ENCODE results near the gene STYXL1. TPM values are rescaled to one million over a fixed set of nuclear protein-coding genes. Genes with fewer than 3 reads are reported as not detected.

The STYXL1 gene
- total and polyA plus RNA-seq, 2 experiments from 2014 or later: 28.0 to 39.2 TPM

DNA sequence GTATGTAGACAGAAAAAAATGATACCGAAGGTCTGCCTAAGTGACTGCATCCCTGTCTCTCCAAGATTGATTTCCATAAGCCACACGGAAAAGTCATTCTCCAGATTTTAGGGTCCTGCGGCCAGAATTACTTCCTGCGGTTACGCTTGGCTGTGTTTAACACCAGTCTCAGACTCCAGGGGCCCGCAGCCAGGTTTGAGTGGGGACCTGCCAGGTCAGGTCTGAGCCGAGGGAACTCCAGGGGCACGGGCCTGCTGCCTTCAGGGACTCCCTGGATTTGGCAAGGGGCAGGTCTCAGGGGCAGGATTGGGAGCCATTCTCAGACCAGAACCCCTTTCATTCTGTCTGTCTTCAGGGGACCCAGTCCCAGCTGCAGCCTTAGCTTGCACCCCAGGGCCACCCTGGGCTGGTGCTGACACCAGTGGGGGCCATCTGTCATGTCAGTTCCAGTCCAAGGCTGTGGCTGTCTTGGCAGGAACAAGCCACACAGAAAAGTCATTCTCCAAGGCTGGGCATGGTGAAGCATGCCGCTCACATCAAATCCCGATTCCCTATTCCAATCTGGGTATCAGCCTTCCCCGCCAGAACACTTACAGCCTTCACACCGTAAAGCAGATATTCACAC is 92.4 kb downstream of the STYXL1 start:
- peaks cover 16% of the 10 kb centered on the region for H3K36me3 ChIP-seq (ENCODE audit: insufficient read depth)
- no peak for TF ChIP-seq ZNF114 (CRISPR knock-in tag; IDR thresholded peaks at IDR 0.05)
- no peak for TF ChIP-seq EZH2 (IDR thresholded peaks at IDR 0.05; ENCODE audit: low read depth, unreplicated experiment)
- TF ChIP-seq ETS1 (IDR thresholded peaks at IDR 0.05): no peak
- TF ChIP-seq JUNB (IDR thresholded peaks at IDR 0.05; ENCODE audit: unreplicated experiment): no peak
- TF ChIP-seq CREB1 (CRISPR knock-in tag; IDR thresholded peaks at IDR 0.05; ENCODE audit: low read depth): no peak
- TF ChIP-seq, protein P1, sequence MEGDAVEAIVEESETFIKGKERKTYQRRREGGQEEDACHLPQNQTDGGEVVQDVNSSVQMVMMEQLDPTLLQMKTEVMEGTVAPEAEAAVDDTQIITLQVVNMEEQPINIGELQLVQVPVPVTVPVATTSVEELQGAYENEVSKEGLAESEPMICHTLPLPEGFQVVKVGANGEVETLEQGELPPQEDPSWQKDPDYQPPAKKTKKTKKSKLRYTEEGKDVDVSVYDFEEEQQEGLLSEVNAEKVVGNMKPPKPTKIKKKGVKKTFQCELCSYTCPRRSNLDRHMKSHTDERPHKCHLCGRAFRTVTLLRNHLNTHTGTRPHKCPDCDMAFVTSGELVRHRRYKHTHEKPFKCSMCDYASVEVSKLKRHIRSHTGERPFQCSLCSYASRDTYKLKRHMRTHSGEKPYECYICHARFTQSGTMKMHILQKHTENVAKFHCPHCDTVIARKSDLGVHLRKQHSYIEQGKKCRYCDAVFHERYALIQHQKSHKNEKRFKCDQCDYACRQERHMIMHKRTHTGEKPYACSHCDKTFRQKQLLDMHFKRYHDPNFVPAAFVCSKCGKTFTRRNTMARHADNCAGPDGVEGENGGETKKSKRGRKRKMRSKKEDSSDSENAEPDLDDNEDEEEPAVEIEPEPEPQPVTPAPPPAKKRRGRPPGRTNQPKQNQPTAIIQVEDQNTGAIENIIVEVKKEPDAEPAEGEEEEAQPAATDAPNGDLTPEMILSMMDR (conservative IDR thresholded peaks at IDR 0.05; ENCODE audit: low read depth in 2 of 2): no peak
- Mint-ChIP-seq H3K36me3 (ENCODE audit: low read depth) (peaks cover 51% of the 10 kb centered on the region), H3K27me3 (ENCODE audit: insufficient read depth, low read depth, poor library complexity) (no peaks in the 10 kb centered on the region), H3K9me3 (peaks cover 6% of the 10 kb centered on the region), H3K4me3 (no peak overlapping the region), H3K27ac (no peak overlapping the region), H3K4me1 (peaks cover 19% of the 10 kb centered on the region)
- 0 out of 2 replicates have a peak, but pooled peaks cover 4% of the 10 kb centered on the region for H3F3A ChIP-seq (replicated peaks; ENCODE audit: low read depth)
- H3K4me3 ChIP-seq: no peak overlapping the region
- H3K79me2 ChIP-seq (replicated peaks; ENCODE audit: insufficient read depth): peaks cover 10% of the 10 kb centered on the region
- no peaks in the 10 kb centered on the region for H3K9me2 ChIP-seq (ENCODE audit: insufficient read depth)
- H4K20me1 ChIP-seq (replicated peaks; ENCODE audit: insufficient read depth): peaks cover 2% of the 10 kb centered on the region; the same call in 1 of the 2 replicates
- H2AFZ ChIP-seq: no peak overlapping the region
- ATAC-seq: no peak
- no peak for DNase-seq (ENCODE audit: low spot score)
- H3K27me3 ChIP-seq (ENCODE audit: insufficient read depth): no peaks in the 10 kb centered on the region
- no peak overlapping the region for H3K4me2 ChIP-seq
- H3K4me1 ChIP-seq (ENCODE audit: insufficient read depth): peaks cover 5% of the 10 kb centered on the region
- H3K27ac ChIP-seq (ENCODE audit: low read depth): no peak overlapping the region

DNA sequence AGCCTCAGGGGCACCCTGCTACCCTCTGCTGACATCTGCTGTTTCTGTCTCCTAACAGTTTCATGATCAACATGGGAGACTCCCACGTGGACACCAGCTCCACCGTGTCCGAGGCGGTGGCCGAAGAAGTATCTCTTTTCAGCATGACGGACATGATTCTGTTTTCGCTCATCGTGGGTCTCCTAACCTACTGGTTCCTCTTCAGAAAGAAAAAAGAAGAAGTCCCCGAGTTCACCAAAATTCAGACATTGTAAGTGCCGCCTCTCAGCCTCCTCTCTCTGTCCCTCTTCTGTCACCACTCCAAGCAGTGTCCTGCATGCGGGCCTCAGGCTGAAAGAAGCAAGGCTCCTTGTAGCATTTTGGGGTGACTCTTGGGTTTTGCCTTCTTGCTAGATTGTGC is 93.9 kb downstream of the STYXL1 start:
- ATAC-seq (no peak), DNase-seq (ENCODE audit: low spot score) (no peak)
- Mint-ChIP-seq H3K4me3 (no peak overlapping the region; the same call in 2 of the 3 replicates), H3K27me3 (ENCODE audit: insufficient read depth, low read depth, poor library complexity) (peaks cover 2% of the 10 kb centered on the region), H3K27ac (no peak overlapping the region), H3K9me3 (peaks cover 6% of the 10 kb centered on the region), H3K36me3 (ENCODE audit: low read depth) (peaks cover 44% of the 10 kb centered on the region), H3K4me1 (peaks cover 12% of the 10 kb centered on the region)
- H3K4me1 ChIP-seq (ENCODE audit: insufficient read depth): peaks cover 5% of the 10 kb centered on the region
- H2AFZ ChIP-seq: no peak overlapping the region
- H3K36me3 ChIP-seq (ENCODE audit: insufficient read depth): peaks cover 16% of the 10 kb centered on the region
- no peak overlapping the region for H3K4me2 ChIP-seq
- 0 out of 2 replicates have a peak, but pooled peaks cover 4% of the 10 kb centered on the region for H3F3A ChIP-seq (replicated peaks; ENCODE audit: low read depth)
- H3K9me2 ChIP-seq (ENCODE audit: insufficient read depth): no peaks in the 10 kb centered on the region
- no peak overlapping the region for H3K27ac ChIP-seq (ENCODE audit: low read depth)
- H3K79me2 ChIP-seq (replicated peaks; ENCODE audit: insufficient read depth): peaks cover 21% of the 10 kb centered on the region
- no peaks in the 10 kb centered on the region for H3K27me3 ChIP-seq (ENCODE audit: insufficient read depth)
- H3K4me3 ChIP-seq: no peak overlapping the region
- peaks cover 8% of the 10 kb centered on the region; the same call in 1 of the 2 replicates for H4K20me1 ChIP-seq (replicated peaks; ENCODE audit: insufficient read depth)
- TF ChIP-seq STAT1 (IDR thresholded peaks at IDR 0.05; ENCODE audit: unreplicated experiment) (no peak), EZH2 (IDR thresholded peaks at IDR 0.05; ENCODE audit: low read depth, unreplicated experiment) (no peak), EZH2phosphoT487 (IDR thresholded peaks at IDR 0.05; ENCODE audit: unreplicated experiment) (no peak), ZNF462 (CRISPR knock-in tag; IDR thresholded peaks at IDR 0.05) (no peak)
- TF ChIP-seq, protein P1 (conservative IDR thresholded peaks at IDR 0.05; ENCODE audit: low read depth in 2 of 2): no peak

Measured in GM23338 (cell line).